HFF-Myc (cell line): ENCODE measurements around the gene SLC2A13.

Experiments used
- DNase-seq: peaks from one replicate; pipeline ENCODE4 v3.0.0-alpha.2; 2011; ENCODE audit warnings: low read depth; ENCODE audit errors: extremely low read depth
- H3K4me3 ChIP-seq: replicated peaks from 2 replicates; pipeline ENCODE4 v1.5.1; 2011; ENCODE audit warnings: low read depth, mild to moderate bottlenecking, control low read depth, low read length
- TF ChIP-seq, protein P1 (sequence below): IDR thresholded peaks from 2 replicates; pipeline ENCODE4 v1.5.1; 2012; ENCODE audit warnings: mild to moderate bottlenecking, low read depth, low read length, control low read depth; ENCODE audit errors: missing control alignments

The SLC2A13 gene

DNA sequence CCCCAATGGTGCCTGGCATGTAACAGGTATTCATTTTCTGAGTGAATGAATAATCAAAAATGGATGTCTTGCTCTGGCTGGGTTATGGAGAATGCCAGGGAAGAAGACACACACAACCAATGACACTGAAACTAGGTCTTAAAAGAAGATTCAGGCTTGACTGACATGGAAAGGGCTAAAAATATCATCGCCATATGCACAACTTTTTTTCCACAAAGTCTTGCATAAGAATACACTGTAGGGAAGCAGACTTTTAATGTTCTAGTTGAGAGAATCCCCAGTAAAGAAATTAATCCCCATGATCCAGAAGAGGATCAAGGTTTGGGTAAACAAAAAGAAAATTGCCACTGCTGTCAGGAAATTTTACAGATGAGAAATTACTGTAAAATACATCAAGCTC is 116.4 kb downstream of the SLC2A13 start:
- TF ChIP-seq, protein P1, sequence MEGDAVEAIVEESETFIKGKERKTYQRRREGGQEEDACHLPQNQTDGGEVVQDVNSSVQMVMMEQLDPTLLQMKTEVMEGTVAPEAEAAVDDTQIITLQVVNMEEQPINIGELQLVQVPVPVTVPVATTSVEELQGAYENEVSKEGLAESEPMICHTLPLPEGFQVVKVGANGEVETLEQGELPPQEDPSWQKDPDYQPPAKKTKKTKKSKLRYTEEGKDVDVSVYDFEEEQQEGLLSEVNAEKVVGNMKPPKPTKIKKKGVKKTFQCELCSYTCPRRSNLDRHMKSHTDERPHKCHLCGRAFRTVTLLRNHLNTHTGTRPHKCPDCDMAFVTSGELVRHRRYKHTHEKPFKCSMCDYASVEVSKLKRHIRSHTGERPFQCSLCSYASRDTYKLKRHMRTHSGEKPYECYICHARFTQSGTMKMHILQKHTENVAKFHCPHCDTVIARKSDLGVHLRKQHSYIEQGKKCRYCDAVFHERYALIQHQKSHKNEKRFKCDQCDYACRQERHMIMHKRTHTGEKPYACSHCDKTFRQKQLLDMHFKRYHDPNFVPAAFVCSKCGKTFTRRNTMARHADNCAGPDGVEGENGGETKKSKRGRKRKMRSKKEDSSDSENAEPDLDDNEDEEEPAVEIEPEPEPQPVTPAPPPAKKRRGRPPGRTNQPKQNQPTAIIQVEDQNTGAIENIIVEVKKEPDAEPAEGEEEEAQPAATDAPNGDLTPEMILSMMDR: no peak

DNA sequence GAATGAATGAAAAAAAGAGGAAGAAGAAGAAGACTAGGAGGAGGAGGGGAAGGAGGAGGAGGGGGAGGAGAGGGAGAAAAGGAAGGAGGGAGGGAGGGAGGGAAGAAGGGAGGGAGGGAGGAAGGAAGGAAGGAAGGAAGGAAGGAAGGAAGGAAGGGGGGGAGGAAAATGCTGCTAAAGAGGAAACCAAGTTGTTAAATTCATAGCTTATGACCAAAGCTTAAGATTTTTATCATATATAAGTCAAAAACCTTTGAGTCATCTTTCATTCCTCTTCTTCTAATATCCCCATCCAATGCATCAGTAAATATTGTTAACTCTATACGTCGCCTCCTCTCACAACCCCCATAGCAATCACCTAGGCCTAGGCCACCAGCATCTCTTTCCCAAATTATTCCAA is 117.3 kb downstream of the SLC2A13 start:
- TF ChIP-seq, protein P1: no peak
- DNase-seq: no peak
- H3K4me3 ChIP-seq: no peak overlapping the region

More for the DNA sequence above, 116.4 kb downstream of the SLC2A13 start:
- H3K4me3 ChIP-seq: no peak overlapping the region
- no peak for DNase-seq

DNA sequence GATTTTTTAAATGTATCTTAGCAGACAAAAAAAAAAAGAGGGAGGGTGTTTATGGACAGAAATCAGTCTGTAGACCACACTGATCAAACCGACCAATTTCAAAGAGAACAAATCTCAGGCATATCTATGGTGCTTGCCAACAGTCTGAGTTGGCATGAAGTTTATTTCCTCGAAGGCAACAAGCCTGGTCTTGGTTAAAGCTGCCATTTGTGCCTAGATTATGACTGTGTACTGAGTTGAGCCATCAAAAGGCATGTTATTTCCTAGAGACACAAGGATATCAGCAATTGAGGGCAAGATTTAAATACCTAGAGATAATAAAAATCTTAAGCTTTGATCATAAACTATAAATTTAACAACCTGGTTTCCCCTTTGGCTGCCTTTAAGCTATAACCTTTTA is 119.2 kb downstream of the SLC2A13 start:
- no peak for DNase-seq
- no peak overlapping the region for H3K4me3 ChIP-seq
- TF ChIP-seq, protein P1: no peak

DNA sequence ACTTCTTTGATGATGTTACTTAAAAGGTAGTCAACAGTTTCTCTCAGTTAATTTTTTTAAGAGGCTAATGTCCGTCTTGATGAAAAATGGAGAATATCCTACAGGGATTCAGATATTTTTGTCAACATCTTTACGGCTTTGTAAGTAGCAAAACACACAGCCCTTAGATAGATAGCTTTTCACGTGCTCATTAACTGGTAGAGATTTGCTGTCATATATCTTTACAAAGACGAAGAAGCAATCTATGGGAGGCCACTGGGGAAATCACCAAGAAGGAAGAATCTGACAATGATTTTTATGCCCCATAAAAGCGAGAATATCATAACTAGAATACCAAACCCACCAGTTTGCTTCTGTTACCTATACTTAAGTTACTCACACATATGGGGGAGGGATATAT is 121.2 kb downstream of the SLC2A13 start:
- no peak overlapping the region for H3K4me3 ChIP-seq
- TF ChIP-seq, protein P1: no peak
- DNase-seq: no peak

DNA sequence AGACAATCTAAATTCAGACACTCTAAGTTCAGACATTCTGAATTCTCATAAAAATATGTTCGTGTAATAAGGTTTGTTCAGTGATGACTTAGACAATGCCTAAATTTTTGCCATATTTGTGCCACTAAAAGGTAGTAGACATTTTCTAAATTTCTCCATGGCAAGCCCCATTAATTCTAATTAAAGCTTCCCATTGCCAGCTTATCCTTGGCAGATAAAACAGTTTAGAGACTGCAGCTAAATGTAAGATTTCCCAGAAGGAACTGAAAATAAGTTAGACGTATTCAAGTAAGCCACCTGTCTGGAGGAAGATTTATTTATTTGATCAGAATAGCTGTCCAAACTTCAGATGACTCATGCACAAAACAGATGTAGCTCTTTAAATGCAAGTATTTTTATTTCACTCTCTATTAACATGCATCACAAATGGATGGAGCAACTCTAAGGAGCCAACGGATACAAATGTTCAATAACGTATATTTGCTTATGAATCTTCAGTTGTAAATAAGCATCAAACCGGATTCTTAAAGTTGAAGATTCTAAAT is 130.4 kb downstream of the SLC2A13 start:
- H3K4me3 ChIP-seq: no peak overlapping the region
- no peak for DNase-seq
- TF ChIP-seq, protein P1: no peak

DNA sequence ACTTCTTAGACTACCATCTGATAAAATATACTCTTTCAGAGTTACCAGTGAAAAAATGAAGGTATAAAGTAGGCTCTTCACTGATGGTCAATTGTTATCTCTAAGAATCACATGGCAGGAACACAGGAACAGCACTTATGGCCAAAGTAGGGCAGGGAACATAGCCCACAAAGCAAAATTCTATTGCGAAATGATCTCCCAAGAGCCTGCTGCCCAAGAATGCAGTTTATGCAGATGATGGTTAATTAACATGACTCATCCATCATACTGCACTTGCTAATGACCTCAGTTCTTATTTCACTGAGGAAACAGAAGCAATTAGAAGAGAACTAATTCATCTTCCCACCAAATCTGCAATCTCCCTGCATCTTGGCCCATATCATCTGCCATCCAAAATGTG is 133.8 kb downstream of the SLC2A13 start:
- TF ChIP-seq, protein P1: no peak
- DNase-seq: no peak
- H3K4me3 ChIP-seq: no peak overlapping the region

DNA sequence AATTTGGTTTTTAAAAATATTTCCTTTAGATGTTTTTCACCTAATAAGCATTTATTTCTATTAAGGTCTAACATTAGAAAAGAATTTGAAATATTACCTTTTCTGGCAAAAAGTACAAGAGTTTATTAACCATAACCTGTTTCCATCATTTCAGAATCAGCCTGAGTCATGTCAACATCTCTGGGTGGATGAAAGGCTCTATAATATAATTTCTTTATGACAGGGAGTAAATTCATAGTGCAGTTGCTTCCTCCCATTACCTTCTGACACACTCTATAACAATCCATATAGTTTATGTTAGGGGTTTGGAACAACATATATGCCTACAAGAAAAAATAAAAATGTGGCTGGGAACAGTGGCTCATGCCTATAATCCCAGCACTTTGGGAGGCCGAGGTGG is 134.5 kb downstream of the SLC2A13 start:
- no peak overlapping the region for H3K4me3 ChIP-seq
- DNase-seq: no peak
- TF ChIP-seq, protein P1: no peak
